Embryonic facial prominence (tissue), 1 donor: ENCODE measurements around the gene HMX2.

Experiments
- DNase-seq: peaks from one replicate; pipeline ENCODE4 v3.0.0-alpha.2; 2016; ENCODE audit errors: extremely low spot score

HMX2 gene

GRCh38 chr10:123191886-123192285, 44.0 kb downstream of the HMX2 start:
- no peak for DNase-seq

GRCh38 chr10:123194056-123194455, 46.1 kb downstream of the HMX2 start:
- no peak for DNase-seq
